GM18520 (cell line): Measurements from ENCODE around the gene NNAT.

Source experiments
- ATAC-seq: cut with Tn5 transposase; IDR thresholded peaks from one replicate; pipeline ENCODE4 v1.9.1; 2021; ENCODE audit not compliant: unreplicated experiment

The NNAT gene

GRCh38 chr20:37565134-37565811 is 44.2 kb downstream of the NNAT start:
- no peak for ATAC-seq

GRCh38 chr20:37566590-37567330 is 45.7 kb downstream of the NNAT start:
- no peak for ATAC-seq

DNA sequence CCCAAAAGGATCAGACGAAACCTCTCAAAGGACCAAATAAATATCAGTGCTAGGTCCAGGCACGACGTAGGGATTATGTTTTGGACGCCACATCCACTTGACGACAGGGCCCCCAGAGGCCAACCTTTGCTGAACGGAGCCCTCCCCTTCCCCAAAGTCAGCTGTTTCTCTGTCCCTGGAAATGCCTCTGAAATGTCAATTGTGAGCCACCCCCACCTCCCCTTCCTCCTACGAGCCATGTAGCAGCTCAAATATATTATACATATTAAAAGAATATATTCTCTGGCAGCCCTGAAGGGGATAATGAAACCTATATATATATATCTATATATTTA is 46.2 kb downstream of the NNAT start:
- ATAC-seq, result no peak

- no peak for ATAC-seq
Observed at GRCh38 chr20:37567671-37568588, 46.9 kb downstream of the NNAT start.

GRCh38 chr20:37570419-37570818 is 49.4 kb downstream of the NNAT start:
- no peak for ATAC-seq

DNA sequence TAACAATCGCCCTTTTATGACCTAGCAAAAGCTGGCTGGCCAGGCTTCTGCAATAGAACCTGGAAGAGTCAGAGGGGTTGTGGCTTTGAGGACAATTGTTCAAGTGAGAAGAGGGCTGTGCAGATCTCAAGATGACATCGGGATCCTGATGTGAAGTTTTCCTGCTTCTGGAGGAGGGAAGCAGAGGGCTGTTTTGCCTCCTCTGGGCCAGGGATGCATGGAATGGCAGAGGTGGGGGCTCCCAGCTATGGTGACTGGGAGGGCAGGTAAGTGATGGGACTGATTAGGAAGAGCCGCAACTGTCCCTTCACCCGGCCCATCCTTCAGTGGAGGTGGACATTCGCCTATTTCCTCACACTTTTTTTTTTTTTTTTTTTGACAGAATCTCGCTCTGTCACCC is 50.0 kb downstream of the NNAT start:
- no peak for ATAC-seq
